IMR-90 (cell line): Measurements from ENCODE around the gene LENEP. TPM values are rescaled to one million over a fixed set of nuclear protein-coding genes. Genes with fewer than 3 reads are reported as not detected.
"Not testable (repeated sequence)": the region's sequence is repeated elsewhere in the genome, so short reads cannot be mapped to it uniquely, and the experiment has no call there.

ENCODE experiments used
- ATAC-seq: fragments of 200-7000 bp; cut with Tn5 transposase; 2 replicates; pipeline ENCODE4 v1.9.1; 2020; ENCODE audit warnings: low read depth, mild to moderate bottlenecking, moderate library complexity
- BruUV-seq: library from RNA; stranded (reverse); fragments of 400-500 nt; replicated peaks from 2 replicates; lab custom pipeline; 2021; lab: Mats Ljungman, UMichigan
- CTCF ChIA-PET: fragments of 300-600 bp; formaldehyde crosslinking; extraction: SDS; loops from one replicate; lab custom pipeline; 2021; ENCODE audit warnings: antibody characterized with exemption; lab: Yijun Ruan, JAX
- POLR2A ChIA-PET: fragments of 300-600 bp; sonication (Branson Sonifier 250); formaldehyde crosslinking; loops from one replicate; lab custom pipeline; 2022; ENCODE audit warnings: antibody characterized with exemption; ENCODE audit not compliant: unreplicated experiment; lab: Charles Lee
- DNase-seq: peaks from one replicate; pipeline ENCODE4 v3.0.0; 2013
- H2AFZ ChIP-seq: replicated peaks from 2 replicates; pipeline ENCODE3; 2013; ENCODE audit warnings: low read length, mild to moderate bottlenecking; ENCODE audit not compliant: poor library complexity
- H2AK5ac ChIP-seq: 2 replicates; pipeline ENCODE4 v1.6.1; 2013; ENCODE audit warnings: low read depth, low read length, inconsistent platforms
- H2AK9ac ChIP-seq: replicated peaks from 2 replicates; pipeline ENCODE3; 2013; ENCODE audit warnings: mild to moderate bottlenecking, low read depth, low read length, moderate library complexity; ENCODE audit not compliant: poor library complexity
- H2BK120ac ChIP-seq: 2 replicates; pipeline ENCODE4 v1.6.1; 2013; ENCODE audit warnings: low read depth, low read length, inconsistent platforms
- H2BK15ac ChIP-seq: 3 replicates; pipeline ENCODE4 v1.6.1; 2013; ENCODE audit warnings: low read depth, low read length, inconsistent platforms
- H2BK20ac ChIP-seq: 2 replicates; pipeline ENCODE4 v1.6.1; 2013; ENCODE audit warnings: low read depth, mild to moderate bottlenecking, inconsistent platforms, low read length, moderate library complexity
- H2BK5ac ChIP-seq: 2 replicates; pipeline ENCODE4 v1.6.1; 2013; ENCODE audit warnings: mild to moderate bottlenecking, low read depth, low read length, inconsistent platforms; ENCODE audit not compliant: poor library complexity, severe bottlenecking
- H3K14ac ChIP-seq: replicated peaks from 2 replicates; pipeline ENCODE4 v1.6.1; 2013; ENCODE audit warnings: low read depth, low read length, inconsistent platforms
- H3K18ac ChIP-seq: 2 replicates; pipeline ENCODE4 v1.6.1; 2013; ENCODE audit warnings: low read depth, low read length, control low read depth
- H3K23ac ChIP-seq: 2 replicates; pipeline ENCODE4 v1.6.1; 2013; ENCODE audit warnings: low read depth, low read length, inconsistent platforms
- H3K27ac ChIP-seq: 2 replicates; pipeline ENCODE4 v1.5.1; 2013; ENCODE audit warnings: mild to moderate bottlenecking, control low read depth, low read length; ENCODE audit not compliant: insufficient read depth
- H3K27me3 ChIP-seq: 2 replicates; pipeline ENCODE4 v1.6.1; 2013; ENCODE audit warnings: low read length; ENCODE audit not compliant: control insufficient read depth, insufficient read depth
- H3K36me3 ChIP-seq: 2 replicates; pipeline ENCODE4 v1.6.1; 2013; ENCODE audit warnings: low read length, mixed read lengths; ENCODE audit not compliant: control insufficient read depth, insufficient read depth
- H3K4ac ChIP-seq: 2 replicates; pipeline ENCODE4 v1.6.1; 2013; ENCODE audit warnings: low read depth, low read length, inconsistent platforms
- H3K4me1 ChIP-seq: 2 replicates; pipeline ENCODE4 v1.6.1; 2013; ENCODE audit warnings: low read length, mixed read lengths; ENCODE audit not compliant: control insufficient read depth, insufficient read depth
- H3K4me2 ChIP-seq: 2 replicates; pipeline ENCODE4 v1.6.1; 2013; ENCODE audit warnings: low read depth, mild to moderate bottlenecking, control low read depth, low read length, moderate library complexity
- H3K4me3 ChIP-seq: 2 replicates; pipeline ENCODE4 v1.5.1; 2013; ENCODE audit warnings: low read depth, mild to moderate bottlenecking, control low read depth, low read length, moderate library complexity; ENCODE audit not compliant: insufficient read depth
- H3K56ac ChIP-seq: 2 replicates; pipeline ENCODE4 v1.6.1; 2013; ENCODE audit warnings: low read length, inconsistent platforms; ENCODE audit not compliant: insufficient read depth; ENCODE audit errors: extremely low read depth
- H3K79me1 ChIP-seq, 2 experiments: 2 replicates each; pipeline ENCODE4 v1.6.1; 2013; ENCODE audit warnings: low read length in 2 of 2, inconsistent platforms in 1 of 2, low read depth in 1 of 2
- H3K9ac ChIP-seq: 2 replicates; pipeline ENCODE4 v1.6.1; 2013; ENCODE audit warnings: low read depth, low read length, control low read depth
- H3K9me1 ChIP-seq: 2 replicates; pipeline ENCODE4 v1.6.1; 2013; ENCODE audit warnings: low read length, inconsistent platforms; ENCODE audit not compliant: insufficient read depth
- H3K9me3 ChIP-seq: 2 replicates; pipeline ENCODE4 v1.6.1; 2013; ENCODE audit warnings: low read length; ENCODE audit not compliant: control insufficient read depth, insufficient read depth
- H4K20me1 ChIP-seq: 2 replicates; pipeline ENCODE4 v1.6.1; 2013; ENCODE audit warnings: low read length, inconsistent platforms; ENCODE audit not compliant: insufficient read depth
- H4K5ac ChIP-seq: 2 replicates; pipeline ENCODE4 v1.6.1; 2013; ENCODE audit warnings: mild to moderate bottlenecking, low read depth, low read length, control low read depth
- H4K8ac ChIP-seq, 2 experiments: 2 replicates each; pipeline ENCODE4 v1.6.1; 2013; ENCODE audit warnings: low read depth in 2 of 2, low read length in 2 of 2, control low read depth in 1 of 2, inconsistent platforms in 1 of 2
- H4K91ac ChIP-seq: 2 replicates; pipeline ENCODE4 v1.6.1; 2013; ENCODE audit warnings: low read depth, low read length, inconsistent platforms; ENCODE audit not compliant: insufficient read depth
- WGBS, 2 experiments: methylation state at CpG; one replicate each; pipeline versions ENCODE4 v1.1.5 to v1.1.7; 2013; ENCODE audit warnings: missing lambda C conversion rate in 2 of 2; ENCODE audit not compliant: insufficient read length in 1 of 2; ENCODE audit errors: extremely low coverage in 2 of 2; 5-methylcytosine and 5-hydroxymethylcytosine counted together
- dilution Hi-C: fragments of 300-500 bp; cut with HindIII; formaldehyde crosslinking; loops from one replicate; pipeline ENCODE4 v1.14.3; 2018; ENCODE audit warnings: low sequenced_read_pairs; ENCODE audit not compliant: unreplicated experiment
- in situ Hi-C: fragments of 300-500 bp; cut with MboI; formaldehyde crosslinking; loops from 3 replicates; pipeline ENCODE4 v1.14.3; 2019; ENCODE audit warnings: low sequenced_read_pairs, inconsistent platforms, mixed read lengths
- intact Hi-C: fragments of 100-400 bp; cut with micrococcal nuclease; formaldehyde crosslinking; loops from 2 replicates; pipeline ENCODE4 v1.10.0; 2022
- polyA plus RNA-seq, 3 experiments: library from polyadenylated mRNA; depleted of rRNA; stranded (reverse); fragments of >200 nt; gene quantifications; 2 replicates each; pipeline ENCODE4 v1.2.3, GENCODE V29; 2012; ENCODE audit warnings: low replicate concordance in 1 of 3
- total RNA-seq: library from RNA; depleted of rRNA; stranded (reverse); fragments of >200 nt; gene quantifications from 2 replicates; pipeline ENCODE4 v1.2.3, GENCODE V29; 2012

LENEP gene
- total and polyA plus RNA-seq, 2 of the 4 experiments (the other 2 are of a cell fraction), result not detected

DNA sequence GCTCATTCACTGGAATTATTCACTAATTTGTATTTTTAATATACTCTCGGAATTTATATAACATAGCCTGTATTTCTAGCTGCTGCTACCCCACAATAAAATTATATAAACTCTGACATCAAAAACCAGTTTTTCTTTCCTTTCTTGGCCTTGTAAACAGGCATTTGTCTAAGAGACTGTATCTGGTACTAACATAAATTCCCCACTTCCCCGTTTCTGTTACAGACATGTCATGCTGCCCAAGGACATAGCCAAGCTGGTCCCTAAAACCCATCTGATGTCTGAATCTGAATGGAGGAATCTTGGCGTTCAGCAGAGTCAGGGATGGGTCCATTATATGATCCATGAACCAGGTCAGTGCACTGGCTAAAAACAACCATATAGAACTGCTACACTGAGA is 15.6 kb upstream of the LENEP start:
- H2AK9ac ChIP-seq, H3K9me1 ChIP-seq, H2BK120ac ChIP-seq, H2BK5ac ChIP-seq, H3K9ac ChIP-seq, H3K4me3 ChIP-seq, dilution Hi-C loops, DNase-seq, ATAC-seq, H2AFZ ChIP-seq, H4K5ac ChIP-seq, H4K20me1 ChIP-seq, H3K18ac ChIP-seq, H3K9me3 ChIP-seq, H3K36me3 ChIP-seq, POLR2A ChIA-PET, H3K4me1 ChIP-seq, BruUV-seq, H3K4me2 ChIP-seq, H4K91ac ChIP-seq, H2AK5ac ChIP-seq, H3K14ac ChIP-seq, H3K27ac ChIP-seq, in situ Hi-C loops, H2BK20ac ChIP-seq, H3K4ac ChIP-seq, H2BK15ac ChIP-seq, H3K27me3 ChIP-seq, H3K56ac ChIP-seq: not testable (repeated sequence)
- Histone ChIP-seq H4K8ac (peak overlapping the region in 1 of 2 experiments; percentile 32; a peak in 2 of 4 replicates), H3K79me1 (peaks cover 0 to 31% of the 10 kb centered on the region in 2 experiments; a peak in 2 of 4 replicates), H3K23ac (0 out of 2 replicates have a peak overlapping the region, but pooled peaks have one; percentile 3)
- CTCF ChIA-PET, result interaction anchor here (0.9 kb wide), 1 partner anchor 34 kb away, joined by 3 read pairs; no protein-coding TSS in a partner anchor
- intact Hi-C loops, result loop anchor here (10.0 kb wide), 1 partner anchor 197 kb away; the partner anchor contains the start of genes KRTCAP2 and TRIM46
- no CpG with 5 or more reads among the region's 3 CpGs for WGBS, 2 experiments
